Body of pancreas (tissue), 4 donors: ENCODE data around the gene MEIS2. TPM values are rescaled to one million over a fixed set of nuclear protein-coding genes. Genes with fewer than 3 reads are reported as not detected.

ENCODE experiments used
- ATAC-seq: fragments of 150-250 bp; one replicate; pipeline ENCODE4 v1.9.1; 2016
- DNase-seq, 4 donors: peaks; one replicate each; pipeline ENCODE4 v3.0.0-alpha.2; 2019
- H3K27ac ChIP-seq, 4 donors: fragments of 200-600 bp; sonication (generic); 1 replicate in 3 of 4; 2 replicates in 1 of 4; pipeline versions ENCODE4 v1.5.1 to v1.6.1; 2016 to 2019; ENCODE audit warnings: mild to moderate bottlenecking in 1 of 4, mixed read lengths in 1 of 4, moderate library complexity in 1 of 4
- H3K27me3 ChIP-seq, 2 donors: fragments of 200-600 bp; sonication (generic); one replicate each; pipeline ENCODE4 v1.6.0; 2016; ENCODE audit warnings: mild to moderate bottlenecking in 1 of 2
- H3K36me3 ChIP-seq, 2 donors: fragments of 200-600 bp; sonication (generic); replicated peaks in 1 of 2; 2 replicates each; pipeline ENCODE4 v1.5.1; 2016; ENCODE audit warnings: low read depth in 2 of 2; ENCODE audit not compliant: insufficient read depth in 1 of 2
- H3K4me1 ChIP-seq: fragments of 200-600 bp; sonication (generic); one replicate; pipeline ENCODE4 v1.6.0; 2016
- H3K4me3 ChIP-seq, 2 donors: fragments of 200-600 bp; sonication (generic); 1 replicate in 1 of 2; 2 replicates in 1 of 2; pipeline ENCODE4 v1.5.1; 2016 to 2019
- H3K9me3 ChIP-seq, 3 donors: fragments of 200-600 bp; sonication (generic); 1 replicate in 2 of 3; 2 replicates in 1 of 3; pipeline ENCODE4 v1.5.1; 2016
- CTCF ChIP-seq, 7 experiments: fragments of 450-650 bp in 4 of 7; fragments of 200-600 bp in 3 of 7; sonication (generic) in 3 of 7; IDR thresholded peaks; one replicate each; pipeline ENCODE4 v1.5.1; 2016 to 2019; ENCODE audit warnings: antibody characterized with exemption in 7 of 7
- POLR2A ChIP-seq, 3 donors: fragments of 450-650 bp; IDR thresholded peaks; one replicate each; pipeline ENCODE4 v1.6.1; 2016; ENCODE audit warnings: antibody characterized with exemption in 3 of 3, mild to moderate bottlenecking in 2 of 3
- WGBS, 2 donors: methylation state at CpG; one replicate each; pipeline ENCODE4 v1.1.5; 2017; 5-methylcytosine and 5-hydroxymethylcytosine counted together
- intact Hi-C: fragments of 100-400 bp; cut with DNase I; formaldehyde crosslinking; loops from one replicate; pipeline ENCODE4 v1.15.1; 2023
- total RNA-seq, 2 donors: library from RNA; depleted of rRNA; stranded (reverse); fragments of >200 nt; gene quantifications; one replicate each; pipeline ENCODE4 v1.1.0, GENCODE V29; 2016

The MEIS2 gene
- total RNA-seq, 2 donors from 2014 or later, result 11.9 to 86.0 TPM

- ATAC-seq, result no peak
Measured at GRCh38 chr15:37094915-37095711, 5.2 kb downstream of the MEIS2 start.

GRCh38 chr15:37094333-37094914 lies 5.9 kb downstream of the MEIS2 start:
- Histone ChIP-seq H3K27me3 (no peaks in the 10 kb centered on the region), H3K4me3 (no peak overlapping the region), H3K4me1 (peaks cover 14% of the 10 kb centered on the region), H3K9me3 (no peaks in the 10 kb centered on the region), H3K27ac (peak overlapping the region in 3 of 4 donors; percentile 52 to 96 (median 87)), H3K36me3 (no peaks in the 10 kb centered on the region)
- 51 to 54% methylated on average over 7 of the region's 7 CpGs for WGBS, 2 donors
- no peak for ATAC-seq
- DNase-seq, result no peak
- TF ChIP-seq POLR2A (IDR thresholded peaks at IDR 0.05), result no peak
- TF ChIP-seq CTCF (IDR thresholded peaks at IDR 0.05), result no peak
- intact Hi-C loops, result no loop called here

More at GRCh38 chr15:37094915-37095711, 5.2 kb downstream of the MEIS2 start:
- intact Hi-C loops, result no loop called here
- no peaks in the 10 kb centered on the region for H3K36me3 ChIP-seq
- DNase-seq, result no peak
- peak overlapping the region in 3 of 4 donors; percentile 87 to 97 (median 96) for H3K27ac ChIP-seq
- H3K9me3 ChIP-seq, result no peaks in the 10 kb centered on the region
- peaks cover 14% of the 10 kb centered on the region for H3K4me1 ChIP-seq
- no peak for TF ChIP-seq POLR2A (IDR thresholded peaks at IDR 0.05)
- no peak for TF ChIP-seq CTCF (IDR thresholded peaks at IDR 0.05)
- H3K27me3 ChIP-seq, result no peaks in the 10 kb centered on the region
- no peak overlapping the region for H3K4me3 ChIP-seq
- WGBS, 2 donors, result 42 to 72% methylated on average over 33 to 36 of the region's 36 CpGs

- DNase-seq, result no peak
- WGBS, 2 donors, result 50 to 56% methylated on average over 11 of the region's 11 CpGs
- intact Hi-C loops, result no loop called here
- Histone ChIP-seq H3K27me3 (no peaks in the 10 kb centered on the region), H3K4me3 (no peak overlapping the region), H3K9me3 (no peaks in the 10 kb centered on the region), H3K36me3 (no peaks in the 10 kb centered on the region), H3K4me1 (peaks cover 14% of the 10 kb centered on the region), H3K27ac (peak overlapping the region in 3 of 4 donors; percentile 52 to 96 (median 87))
- no peak for ATAC-seq
- TF ChIP-seq POLR2A (IDR thresholded peaks at IDR 0.05) (no peak), CTCF (IDR thresholded peaks at IDR 0.05) (no peak)
Measured at GRCh38 chr15:37093480-37094332, 6.6 kb downstream of the MEIS2 start.

GRCh38 chr15:37090543-37091175 lies 9.7 kb downstream of the MEIS2 start:
- no peak for DNase-seq
- TF ChIP-seq POLR2A (IDR thresholded peaks at IDR 0.05) (no peak), CTCF (IDR thresholded peaks at IDR 0.05) (no peak)
- H3K36me3 ChIP-seq, result no peaks in the 10 kb centered on the region
- no peaks in the 10 kb centered on the region for H3K9me3 ChIP-seq
- H3K27me3 ChIP-seq, result no peaks in the 10 kb centered on the region
- WGBS, 2 donors, result 54 to 64% methylated on average over 3 of the region's 3 CpGs
- no peak for ATAC-seq
- intact Hi-C loops, result no loop called here
- H3K4me1 ChIP-seq, result peaks cover 8% of the 10 kb centered on the region
- peak overlapping the region in 1 of 4 donors; percentile 36 for H3K27ac ChIP-seq
- no peak overlapping the region for H3K4me3 ChIP-seq
